Measurements from ENCODE around the gene CWF19L1.

The CWF19L1 gene

DNA sequence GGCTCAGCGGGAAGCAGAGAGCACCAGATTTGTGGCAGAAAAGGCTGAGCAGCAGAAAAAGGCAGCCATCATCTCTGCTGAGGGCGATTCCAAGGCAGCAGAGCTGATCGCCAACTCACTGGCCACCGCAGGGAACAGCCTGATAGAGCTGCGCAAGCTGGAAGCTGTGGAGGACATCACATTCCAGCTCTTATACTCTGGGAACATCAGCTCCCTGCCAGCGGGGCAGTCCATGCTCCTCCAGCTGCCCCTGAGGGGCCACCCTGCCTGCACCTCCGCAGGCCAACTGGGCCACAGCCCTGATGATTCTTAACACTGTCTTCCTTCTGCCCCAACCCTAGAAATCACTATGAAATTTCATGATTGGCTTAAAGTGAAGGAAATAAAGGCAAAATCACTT is 18.6 kb downstream of the CWF19L1 start:
- Histone ChIP-seq H3K27me3 (ENCODE audit: control insufficient read depth in 1 of 2, insufficient read depth in 2 of 2, low read length in 2 of 2) (no peaks in the 10 kb centered on the region), H3K36me3 (ENCODE audit: insufficient read depth, low read length) (peaks cover 76% of the 10 kb centered on the region), H3K4me3 (ENCODE audit: low read depth in 1 of 2, low read length in 2 of 2) (no peak overlapping the region), H3K9ac (ENCODE audit: low read length) (no peak overlapping the region), H3K9me3 (ENCODE audit: low read length) (no peaks in the 10 kb centered on the region), H3K27ac (ENCODE audit: low read depth, low read length) (no peak overlapping the region), H3K4me1 (ENCODE audit: insufficient read depth, low read length) (no peaks in the 10 kb centered on the region)

DNA sequence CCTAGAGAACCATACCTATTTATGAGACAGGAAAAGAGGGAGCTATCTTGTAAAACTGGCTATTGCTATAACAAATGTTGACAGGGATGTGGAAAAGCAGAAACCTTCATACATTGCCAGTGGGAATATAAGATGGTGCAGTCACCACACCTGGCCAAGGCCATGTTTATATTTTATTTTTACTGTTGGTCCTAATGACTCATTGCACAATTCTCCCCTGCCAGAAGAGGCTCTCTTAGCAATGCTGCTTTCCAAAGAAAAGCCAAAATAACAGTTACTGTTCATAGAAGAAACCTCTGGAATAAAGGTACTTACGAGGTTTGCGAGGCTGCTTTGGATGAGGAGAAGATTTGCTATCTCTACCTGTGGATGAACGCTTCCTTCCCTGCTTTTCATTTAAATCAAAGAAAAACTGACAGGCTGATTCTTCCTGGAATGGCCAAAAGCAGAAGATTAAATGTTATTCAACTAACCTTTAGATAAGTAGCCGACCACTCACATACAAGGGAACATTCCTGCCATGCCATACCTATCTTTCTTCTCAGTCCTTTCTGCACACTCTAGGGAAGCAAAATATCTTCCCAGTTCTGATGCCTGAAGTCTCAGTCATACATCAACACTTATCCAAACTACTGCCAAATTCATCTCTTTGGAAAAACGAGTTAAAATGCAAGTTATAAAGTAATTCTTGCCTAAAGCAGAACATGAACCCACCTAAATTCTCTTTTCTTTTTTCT is 21.8 kb downstream of the CWF19L1 start:
- Histone ChIP-seq H3K4me3 (ENCODE audit: low read depth in 1 of 2, low read length in 2 of 2) (no peak overlapping the region), H3K4me1 (ENCODE audit: insufficient read depth, low read length) (no peaks in the 10 kb centered on the region), H3K36me3 (ENCODE audit: insufficient read depth, low read length) (peaks cover 72% of the 10 kb centered on the region), H3K9me3 (ENCODE audit: low read length) (no peaks in the 10 kb centered on the region), H3K9ac (ENCODE audit: low read length) (no peak overlapping the region), H3K27me3 (ENCODE audit: control insufficient read depth in 1 of 2, insufficient read depth in 2 of 2, low read length in 2 of 2) (no peaks in the 10 kb centered on the region), H3K27ac (ENCODE audit: low read depth, low read length) (no peak overlapping the region)

DNA sequence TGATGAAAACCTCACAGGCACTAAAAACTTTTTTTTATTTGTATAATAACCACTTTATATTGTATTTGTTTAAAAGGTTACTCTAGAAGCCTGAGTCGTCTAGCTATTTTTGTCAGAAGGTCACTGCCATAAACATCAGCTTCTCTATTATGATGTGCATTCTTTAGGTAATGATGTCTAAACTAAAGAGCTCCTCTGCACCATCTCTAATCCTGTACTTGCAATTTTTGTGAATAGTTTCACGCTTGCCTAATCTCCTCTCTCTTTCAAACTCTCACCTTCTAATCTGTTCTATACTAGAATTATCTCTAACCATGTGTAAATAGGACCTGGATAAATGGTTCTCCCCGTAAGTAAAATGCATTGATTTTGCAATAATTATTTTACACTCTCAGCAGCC is 27.6 kb downstream of the CWF19L1 start:
- Histone ChIP-seq H3K4me3 (ENCODE audit: low read depth in 1 of 2, low read length in 2 of 2) (no peak overlapping the region), H3K27ac (ENCODE audit: low read depth, low read length) (no peak overlapping the region), H3K9me3 (ENCODE audit: low read length) (no peaks in the 10 kb centered on the region), H3K36me3 (ENCODE audit: insufficient read depth, low read length) (peaks cover 50% of the 10 kb centered on the region), H3K9ac (ENCODE audit: low read length) (no peak overlapping the region), H3K4me1 (ENCODE audit: insufficient read depth, low read length) (no peaks in the 10 kb centered on the region), H3K27me3 (ENCODE audit: control insufficient read depth in 1 of 2, insufficient read depth in 2 of 2, low read length in 2 of 2) (no peaks in the 10 kb centered on the region)

DNA sequence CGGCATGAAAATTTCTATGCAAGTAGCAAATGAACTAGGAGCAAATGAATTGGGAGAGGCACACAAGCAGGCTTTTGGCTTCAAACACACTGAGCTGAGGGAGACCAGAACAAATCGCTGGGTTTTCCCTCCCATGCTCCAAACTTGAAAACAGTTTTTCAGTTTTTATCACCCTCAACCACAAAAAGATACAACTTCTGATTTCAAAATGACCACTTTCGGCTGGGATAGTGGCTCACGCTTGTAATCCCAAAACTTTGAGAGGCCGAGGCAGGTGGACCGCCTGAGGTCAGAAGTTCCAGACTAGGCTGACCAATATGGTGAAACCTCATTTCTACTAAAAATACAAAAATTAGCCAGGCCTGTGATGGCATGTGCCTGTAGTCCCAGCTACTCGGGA is 29.0 kb downstream of the CWF19L1 start:
- no peaks in the 10 kb centered on the region for H3K27me3 ChIP-seq (ENCODE audit: control insufficient read depth in 1 of 2, insufficient read depth in 2 of 2, low read length in 2 of 2)
- H3K4me1 ChIP-seq (ENCODE audit: insufficient read depth, low read length) = no peaks in the 10 kb centered on the region
- H3K4me3 ChIP-seq (ENCODE audit: low read depth in 1 of 2, low read length in 2 of 2) = no peak overlapping the region
- no peak overlapping the region for H3K27ac ChIP-seq (ENCODE audit: low read depth, low read length)
- H3K9me3 ChIP-seq (ENCODE audit: low read length) = no peaks in the 10 kb centered on the region
- H3K36me3 ChIP-seq (ENCODE audit: insufficient read depth, low read length) = peaks cover 53% of the 10 kb centered on the region
- no peak overlapping the region for H3K9ac ChIP-seq (ENCODE audit: low read length)

DNA sequence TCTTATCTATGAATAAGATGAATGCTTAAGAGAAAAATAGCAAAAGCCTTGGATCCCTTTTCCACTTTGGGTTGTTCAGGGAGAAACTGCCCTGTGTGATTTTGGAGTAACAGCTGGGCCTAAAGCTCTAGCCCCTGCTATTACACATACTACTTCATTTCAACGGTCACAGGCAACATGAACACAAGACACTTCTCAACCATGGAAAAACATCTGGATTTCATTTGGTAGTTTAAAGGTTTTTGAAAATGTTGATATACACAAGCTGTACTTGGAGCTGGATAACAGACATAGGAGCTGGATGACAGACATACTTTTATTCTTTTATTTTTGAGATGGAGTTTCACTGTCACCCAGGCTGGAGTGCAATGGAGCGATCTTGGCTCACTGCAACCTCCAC is 35.3 kb downstream of the CWF19L1 start:
- H3K9ac ChIP-seq (ENCODE audit: low read length) = no peak overlapping the region
- H3K4me3 ChIP-seq (ENCODE audit: low read depth in 1 of 2, low read length in 2 of 2) = no peak overlapping the region
- H3K9me3 ChIP-seq (ENCODE audit: low read length) = no peaks in the 10 kb centered on the region
- no peaks in the 10 kb centered on the region for H3K27me3 ChIP-seq (ENCODE audit: control insufficient read depth in 1 of 2, insufficient read depth in 2 of 2, low read length in 2 of 2)
- H3K27ac ChIP-seq (ENCODE audit: low read depth, low read length) = no peak overlapping the region
- H3K4me1 ChIP-seq (ENCODE audit: insufficient read depth, low read length) = peaks cover 17% of the 10 kb centered on the region
- peaks cover 37% of the 10 kb centered on the region for H3K36me3 ChIP-seq (ENCODE audit: insufficient read depth, low read length)

DNA sequence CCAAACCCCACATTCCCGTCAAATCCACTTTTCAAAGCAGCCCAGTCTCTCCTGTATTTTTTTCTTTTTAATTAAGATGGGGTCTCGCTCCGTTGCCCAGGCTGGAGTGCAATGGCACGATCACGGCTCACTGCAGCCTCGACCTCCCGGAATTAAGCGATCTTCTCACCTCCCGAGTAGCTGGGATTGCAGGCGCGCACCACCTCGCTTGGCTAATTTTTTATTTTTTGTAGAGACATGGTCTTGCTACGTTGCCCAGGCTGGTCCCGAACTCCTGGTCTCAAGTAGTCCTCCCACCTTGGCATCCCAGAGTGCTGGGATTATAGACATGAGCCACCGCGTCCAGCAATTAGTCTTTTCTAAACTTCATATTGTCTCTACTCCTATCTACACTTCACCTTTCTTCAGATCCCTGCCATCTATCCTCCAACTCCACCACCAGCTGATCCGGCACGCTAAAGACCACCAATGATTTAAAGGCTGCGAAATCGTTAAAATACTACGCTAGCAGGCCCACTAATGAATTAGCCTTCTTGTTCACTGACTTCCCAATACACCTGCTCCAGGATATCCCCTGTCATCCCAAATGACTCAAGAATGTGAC is 37.5 kb downstream of the CWF19L1 start:
- peak overlapping the region; percentile 4 for H3K9ac ChIP-seq (ENCODE audit: low read length)
- peak overlapping the region; percentile 81 for H3K27ac ChIP-seq (ENCODE audit: low read depth, low read length)
- peaks cover 23% of the 10 kb centered on the region for H3K36me3 ChIP-seq (ENCODE audit: insufficient read depth, low read length)
- H3K27me3 ChIP-seq (ENCODE audit: control insufficient read depth in 1 of 2, insufficient read depth in 2 of 2, low read length in 2 of 2) = no peaks in the 10 kb centered on the region
- peak overlapping the region; percentile 87 to 89 for H3K4me3 ChIP-seq (ENCODE audit: low read depth in 1 of 2, low read length in 2 of 2)
- no peaks in the 10 kb centered on the region for H3K9me3 ChIP-seq (ENCODE audit: low read length)
- peaks cover 17% of the 10 kb centered on the region for H3K4me1 ChIP-seq (ENCODE audit: insufficient read depth, low read length)

DNA sequence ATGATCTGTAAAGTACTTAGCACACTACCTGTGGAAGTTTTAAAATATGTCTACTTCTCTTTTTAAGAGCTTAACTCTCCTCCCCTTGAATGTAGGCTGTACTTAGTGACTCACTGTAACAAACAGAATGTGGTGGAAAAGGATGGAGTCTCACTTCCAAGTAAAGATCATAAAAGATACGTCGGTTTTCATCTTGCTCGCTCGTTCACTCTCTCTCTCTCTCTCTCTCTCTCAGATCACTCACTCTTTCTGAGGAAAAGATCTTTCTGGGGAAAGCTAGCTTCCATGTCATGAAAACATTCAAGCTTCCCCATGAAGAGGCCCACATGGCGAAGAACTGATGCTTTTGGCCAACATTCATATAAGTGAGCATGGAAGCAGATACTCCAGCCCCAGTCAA is 43.6 kb downstream of the CWF19L1 start:
- Histone ChIP-seq H3K36me3 (ENCODE audit: insufficient read depth, low read length) (peaks cover 39% of the 10 kb centered on the region), H3K9me3 (ENCODE audit: low read length) (no peaks in the 10 kb centered on the region), H3K27me3 (ENCODE audit: control insufficient read depth in 1 of 2, insufficient read depth in 2 of 2, low read length in 2 of 2) (no peaks in the 10 kb centered on the region), H3K27ac (ENCODE audit: low read depth, low read length) (no peak overlapping the region), H3K4me1 (ENCODE audit: insufficient read depth, low read length) (peaks cover 11% of the 10 kb centered on the region), H3K4me3 (ENCODE audit: low read depth in 1 of 2, low read length in 2 of 2) (no peak overlapping the region), H3K9ac (ENCODE audit: low read length) (no peak overlapping the region)

DNA sequence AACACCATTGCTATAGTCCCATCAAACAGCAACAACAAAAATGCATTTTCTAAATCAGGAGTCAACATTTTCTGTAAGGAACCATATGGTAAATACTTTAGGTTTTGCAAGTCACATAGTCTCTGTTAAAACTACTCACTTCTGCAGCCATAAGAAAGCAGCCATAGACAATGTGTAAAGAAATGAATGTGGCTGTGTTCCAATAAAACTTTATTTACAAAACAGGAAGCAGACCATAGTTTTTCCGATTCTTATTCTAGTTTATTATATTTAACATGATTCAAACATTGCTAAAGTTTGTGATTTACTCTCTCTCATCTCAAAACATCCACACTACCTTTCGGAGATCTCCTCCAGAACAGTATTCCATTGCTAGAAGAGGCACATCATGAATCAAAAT is 44.9 kb downstream of the CWF19L1 start:
- Histone ChIP-seq H3K4me3 (ENCODE audit: low read depth in 1 of 2, low read length in 2 of 2) (no peak overlapping the region), H3K27me3 (ENCODE audit: control insufficient read depth in 1 of 2, insufficient read depth in 2 of 2, low read length in 2 of 2) (no peaks in the 10 kb centered on the region), H3K36me3 (ENCODE audit: insufficient read depth, low read length) (peaks cover 51% of the 10 kb centered on the region), H3K4me1 (ENCODE audit: insufficient read depth, low read length) (no peaks in the 10 kb centered on the region), H3K9ac (ENCODE audit: low read length) (no peak overlapping the region), H3K9me3 (ENCODE audit: low read length) (no peaks in the 10 kb centered on the region), H3K27ac (ENCODE audit: low read depth, low read length) (no peak overlapping the region)

DNA sequence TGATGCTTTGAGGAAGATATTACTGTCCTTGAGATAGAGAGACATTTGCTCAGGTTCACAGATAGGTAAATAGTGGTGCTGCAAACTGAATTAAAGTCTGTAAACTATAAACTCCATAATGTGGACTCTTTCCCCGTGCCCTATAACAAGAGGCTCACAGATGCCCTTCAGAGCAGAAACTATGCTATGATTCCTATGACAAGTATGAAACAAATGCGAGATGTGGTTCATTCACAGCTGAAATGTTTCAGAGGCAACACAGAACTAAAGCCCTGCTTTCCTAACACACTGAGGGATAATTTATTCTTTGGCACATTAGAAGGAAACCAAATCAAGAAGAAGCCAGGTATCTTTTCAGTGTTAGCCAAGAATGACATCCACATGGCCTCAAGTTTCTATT is 51.4 kb downstream of the CWF19L1 start:
- Histone ChIP-seq H3K4me1 (ENCODE audit: insufficient read depth, low read length) (no peaks in the 10 kb centered on the region), H3K36me3 (ENCODE audit: insufficient read depth, low read length) (peaks cover 68% of the 10 kb centered on the region), H3K9me3 (ENCODE audit: low read length) (no peaks in the 10 kb centered on the region), H3K4me3 (ENCODE audit: low read depth in 1 of 2, low read length in 2 of 2) (no peak overlapping the region), H3K9ac (ENCODE audit: low read length) (no peak overlapping the region), H3K27me3 (ENCODE audit: control insufficient read depth in 1 of 2, insufficient read depth in 2 of 2, low read length in 2 of 2) (no peaks in the 10 kb centered on the region), H3K27ac (ENCODE audit: low read depth, low read length) (no peak overlapping the region)

DNA sequence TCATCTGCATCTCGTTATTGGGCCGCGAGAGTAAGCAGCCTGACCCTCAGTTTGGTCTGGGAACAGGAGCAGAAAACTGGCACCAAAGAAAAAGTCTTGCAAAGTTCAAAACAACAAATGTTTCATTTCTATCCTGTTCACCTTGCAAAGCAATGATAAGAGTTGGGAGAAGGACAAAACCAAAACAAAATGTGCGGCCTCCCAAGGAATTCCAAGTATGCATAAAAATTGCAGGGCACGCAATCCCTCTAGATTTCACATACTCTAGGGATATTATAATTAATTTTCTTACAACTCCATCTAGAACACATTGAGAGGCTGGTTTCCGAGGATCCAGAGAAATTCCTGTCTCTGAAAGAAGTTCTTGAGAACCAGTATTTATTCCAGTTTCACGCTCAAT is 58.1 kb downstream of the CWF19L1 start:
- H3K27ac ChIP-seq (ENCODE audit: low read depth, low read length) = no peak overlapping the region
- no peaks in the 10 kb centered on the region for H3K27me3 ChIP-seq (ENCODE audit: control insufficient read depth in 1 of 2, insufficient read depth in 2 of 2, low read length in 2 of 2)
- H3K9ac ChIP-seq (ENCODE audit: low read length) = no peak overlapping the region
- no peaks in the 10 kb centered on the region for H3K4me1 ChIP-seq (ENCODE audit: insufficient read depth, low read length)
- peaks cover 34% of the 10 kb centered on the region for H3K36me3 ChIP-seq (ENCODE audit: insufficient read depth, low read length)
- no peak overlapping the region for H3K4me3 ChIP-seq (ENCODE audit: low read depth in 1 of 2, low read length in 2 of 2)
- no peaks in the 10 kb centered on the region for H3K9me3 ChIP-seq (ENCODE audit: low read length)

DNA sequence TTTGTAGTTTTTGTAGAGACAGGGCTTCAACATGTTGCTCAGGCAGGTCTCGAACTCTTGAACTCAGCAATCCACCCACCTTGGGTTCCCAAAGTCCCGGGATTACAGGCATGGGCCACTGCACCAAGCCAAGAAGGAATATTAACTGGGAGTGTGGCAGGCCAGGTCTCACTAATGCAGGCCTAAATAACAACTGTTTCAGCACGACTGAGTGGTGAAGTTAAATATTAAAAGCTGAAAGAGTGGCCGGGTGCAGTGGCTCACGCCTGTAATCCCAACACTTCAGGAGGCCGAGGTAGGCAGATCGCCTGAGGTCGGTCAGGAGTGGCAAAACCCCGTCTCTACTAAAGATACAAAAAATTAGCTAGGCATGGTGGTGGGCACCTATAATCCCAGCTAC is 59.2 kb downstream of the CWF19L1 start:
- H3K4me1 ChIP-seq (ENCODE audit: insufficient read depth, low read length) = no peaks in the 10 kb centered on the region
- H3K4me3 ChIP-seq (ENCODE audit: low read depth in 1 of 2, low read length in 2 of 2) = no peak overlapping the region
- no peaks in the 10 kb centered on the region for H3K27me3 ChIP-seq (ENCODE audit: control insufficient read depth in 1 of 2, insufficient read depth in 2 of 2, low read length in 2 of 2)
- H3K36me3 ChIP-seq (ENCODE audit: insufficient read depth, low read length) = peaks cover 35% of the 10 kb centered on the region
- H3K9ac ChIP-seq (ENCODE audit: low read length) = no peak overlapping the region
- H3K9me3 ChIP-seq (ENCODE audit: low read length) = no peaks in the 10 kb centered on the region
- no peak overlapping the region for H3K27ac ChIP-seq (ENCODE audit: low read depth, low read length)

DNA sequence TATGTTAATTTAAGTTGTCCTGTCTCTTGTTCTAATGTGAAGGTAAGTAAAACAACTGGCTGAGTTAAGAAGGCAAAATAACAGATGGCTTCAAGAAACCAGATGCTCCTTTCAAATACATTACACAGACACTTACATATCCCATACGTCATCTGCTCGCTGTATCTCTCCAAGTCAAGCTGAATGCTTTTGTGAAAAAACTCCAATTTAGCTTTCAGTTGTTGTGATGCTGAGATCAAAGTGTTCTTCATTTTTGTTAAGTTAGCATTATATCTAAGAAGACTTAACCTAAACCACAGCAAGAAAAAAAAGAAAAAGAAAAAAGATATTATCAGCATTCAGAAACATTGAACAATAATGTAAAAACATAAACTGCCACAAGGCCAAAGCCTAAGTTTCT is 63.1 kb downstream of the CWF19L1 start:
- Histone ChIP-seq H3K4me3 (ENCODE audit: low read depth in 1 of 2, low read length in 2 of 2) (no peak overlapping the region), H3K27ac (ENCODE audit: low read depth, low read length) (no peak overlapping the region), H3K4me1 (ENCODE audit: insufficient read depth, low read length) (no peaks in the 10 kb centered on the region), H3K9me3 (ENCODE audit: low read length) (no peaks in the 10 kb centered on the region), H3K27me3 (ENCODE audit: control insufficient read depth in 1 of 2, insufficient read depth in 2 of 2, low read length in 2 of 2) (no peaks in the 10 kb centered on the region), H3K9ac (ENCODE audit: low read length) (no peak overlapping the region), H3K36me3 (ENCODE audit: insufficient read depth, low read length) (peaks cover 54% of the 10 kb centered on the region)
